Measurements from ENCODE around the gene RPL29.

Gene RPL29

DNA sequence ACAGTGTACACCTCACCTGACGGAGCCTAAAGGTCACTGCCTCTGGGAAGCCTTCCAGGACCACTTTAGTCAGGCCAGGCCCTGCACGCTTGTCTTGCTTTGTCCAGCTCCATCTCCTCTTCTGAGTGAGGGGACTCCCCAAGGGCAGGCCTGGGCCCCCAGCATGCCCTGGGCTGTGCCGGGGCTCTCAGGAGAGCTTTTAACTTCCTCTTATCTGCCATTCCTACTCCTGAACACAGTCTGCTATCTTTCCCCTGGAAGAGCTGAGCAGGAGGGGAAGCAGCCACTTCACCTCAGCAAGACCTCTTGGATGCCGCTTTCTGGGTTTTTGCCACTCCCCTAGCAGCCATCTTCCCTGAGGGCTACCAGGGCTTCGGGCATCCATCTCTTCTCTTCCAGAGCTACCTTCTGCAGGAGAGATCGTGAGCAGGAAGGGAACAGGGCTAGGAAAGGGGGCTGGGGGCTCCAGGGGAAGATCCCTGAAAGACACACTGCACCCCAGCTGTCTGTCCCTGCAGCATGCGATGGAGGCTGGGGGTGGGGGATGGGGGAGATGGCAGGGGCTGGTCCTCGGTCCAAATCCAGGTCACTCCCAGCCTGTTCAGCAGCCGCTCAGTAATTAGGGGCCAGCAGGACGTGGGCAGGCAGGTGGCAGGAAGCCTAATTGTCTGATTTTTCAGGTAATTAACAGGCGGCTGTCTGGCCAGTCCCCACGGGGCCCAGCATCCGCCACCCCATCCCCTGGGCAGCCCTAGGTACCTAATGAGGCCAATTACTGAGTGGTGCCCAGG lies 19.9 kb upstream of the RPL29 start:
- TF ChIP-seq, protein P1, sequence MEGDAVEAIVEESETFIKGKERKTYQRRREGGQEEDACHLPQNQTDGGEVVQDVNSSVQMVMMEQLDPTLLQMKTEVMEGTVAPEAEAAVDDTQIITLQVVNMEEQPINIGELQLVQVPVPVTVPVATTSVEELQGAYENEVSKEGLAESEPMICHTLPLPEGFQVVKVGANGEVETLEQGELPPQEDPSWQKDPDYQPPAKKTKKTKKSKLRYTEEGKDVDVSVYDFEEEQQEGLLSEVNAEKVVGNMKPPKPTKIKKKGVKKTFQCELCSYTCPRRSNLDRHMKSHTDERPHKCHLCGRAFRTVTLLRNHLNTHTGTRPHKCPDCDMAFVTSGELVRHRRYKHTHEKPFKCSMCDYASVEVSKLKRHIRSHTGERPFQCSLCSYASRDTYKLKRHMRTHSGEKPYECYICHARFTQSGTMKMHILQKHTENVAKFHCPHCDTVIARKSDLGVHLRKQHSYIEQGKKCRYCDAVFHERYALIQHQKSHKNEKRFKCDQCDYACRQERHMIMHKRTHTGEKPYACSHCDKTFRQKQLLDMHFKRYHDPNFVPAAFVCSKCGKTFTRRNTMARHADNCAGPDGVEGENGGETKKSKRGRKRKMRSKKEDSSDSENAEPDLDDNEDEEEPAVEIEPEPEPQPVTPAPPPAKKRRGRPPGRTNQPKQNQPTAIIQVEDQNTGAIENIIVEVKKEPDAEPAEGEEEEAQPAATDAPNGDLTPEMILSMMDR (IDR thresholded peaks at IDR 0.05; ENCODE audit: poor library complexity, severe bottlenecking), result no peak
- no peak overlapping the region for H3K27ac ChIP-seq (ENCODE audit: poor library complexity, severe bottlenecking)
- no peaks in the 10 kb centered on the region for H3K9me3 ChIP-seq (ENCODE audit: severe bottlenecking)
- H3K36me3 ChIP-seq (ENCODE audit: low read depth), result no peaks in the 10 kb centered on the region
- no peaks in the 10 kb centered on the region for H3K4me1 ChIP-seq (ENCODE audit: insufficient read depth, poor library complexity, severe bottlenecking)
- ATAC-seq (ENCODE audit: low read depth), result no peak
- H3K27me3 ChIP-seq (ENCODE audit: insufficient read depth, poor library complexity, severe bottlenecking), result no peaks in the 10 kb centered on the region
- no peak overlapping the region for H3K4me3 ChIP-seq (ENCODE audit: severe bottlenecking)
- no peak for DNase-seq (ENCODE audit: low spot score)

DNA sequence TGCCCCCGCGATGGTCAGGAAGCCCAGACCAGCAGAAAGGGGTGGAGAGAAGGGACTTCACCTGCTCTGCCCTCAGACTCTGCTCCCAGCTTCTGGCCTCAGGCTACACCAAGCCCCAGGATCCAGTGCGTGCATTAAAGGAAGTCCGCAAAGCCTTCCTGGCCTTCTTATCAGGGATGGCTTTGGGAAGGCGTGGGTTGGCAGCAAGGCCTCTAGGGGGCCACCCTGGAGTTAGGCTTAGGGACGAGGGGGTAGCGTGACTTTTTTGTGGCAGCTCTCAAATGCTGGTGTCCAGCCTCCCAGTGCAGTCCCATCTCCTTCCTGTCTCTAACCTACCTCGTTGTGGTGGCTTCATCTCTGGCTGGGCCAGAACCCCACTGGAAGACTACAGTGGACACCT lies 18.9 kb upstream of the RPL29 start:
- H3K36me3 ChIP-seq (ENCODE audit: low read depth), result no peaks in the 10 kb centered on the region
- no peak overlapping the region for H3K4me3 ChIP-seq (ENCODE audit: severe bottlenecking)
- H3K27me3 ChIP-seq (ENCODE audit: insufficient read depth, poor library complexity, severe bottlenecking), result no peaks in the 10 kb centered on the region
- H3K27ac ChIP-seq (ENCODE audit: poor library complexity, severe bottlenecking), result no peak overlapping the region
- no peaks in the 10 kb centered on the region for H3K9me3 ChIP-seq (ENCODE audit: severe bottlenecking)
- peak; percentile 24; the same call in 1 of the 3 replicates for ATAC-seq (ENCODE audit: low read depth)
- DNase-seq (ENCODE audit: low spot score), result no peak
- no peaks in the 10 kb centered on the region for H3K4me1 ChIP-seq (ENCODE audit: insufficient read depth, poor library complexity, severe bottlenecking)
- TF ChIP-seq, protein P1 (IDR thresholded peaks at IDR 0.05; ENCODE audit: poor library complexity, severe bottlenecking), result peak; percentile 24

DNA sequence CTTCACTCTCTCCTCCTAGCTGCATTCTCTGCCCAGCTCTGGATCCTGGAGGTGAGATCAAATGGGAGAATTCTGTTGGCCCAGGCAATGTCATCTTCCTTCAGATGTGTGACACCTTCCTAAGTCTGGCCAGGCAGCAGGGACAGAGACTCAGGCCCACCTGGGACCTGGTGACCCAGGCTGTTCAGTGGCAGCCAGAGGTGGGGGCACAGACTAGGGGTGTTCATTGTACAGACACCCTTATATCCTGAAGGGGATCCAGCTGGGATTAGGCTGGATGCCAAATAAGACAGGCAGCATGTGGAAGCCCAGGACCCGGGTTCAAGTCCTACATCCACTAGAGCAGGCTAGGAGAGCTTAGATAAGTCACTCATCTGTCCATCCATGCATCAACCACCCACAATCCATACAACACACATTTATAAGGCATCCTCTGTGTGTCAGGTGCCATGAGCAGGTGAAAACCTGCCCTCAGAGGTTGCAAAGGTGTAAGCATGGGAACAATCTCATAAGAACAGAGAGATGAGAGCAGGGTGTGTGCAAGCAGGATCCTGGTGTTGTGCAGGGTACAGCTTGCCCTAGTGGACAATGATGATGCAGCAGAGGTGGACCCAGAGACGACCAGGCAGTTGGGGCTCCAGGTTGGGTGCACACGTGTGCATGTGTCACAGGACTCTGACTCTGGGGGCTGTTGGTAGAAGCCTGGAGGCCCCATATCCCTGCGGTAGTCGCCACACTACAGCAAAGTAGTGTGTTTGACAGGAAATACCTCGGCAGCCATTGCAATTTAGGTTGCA lies 18.3 kb upstream of the RPL29 start:
- Histone ChIP-seq H3K4me3 (ENCODE audit: severe bottlenecking) (no peak overlapping the region), H3K4me1 (ENCODE audit: insufficient read depth, poor library complexity, severe bottlenecking) (no peaks in the 10 kb centered on the region), H3K27me3 (ENCODE audit: insufficient read depth, poor library complexity, severe bottlenecking) (no peaks in the 10 kb centered on the region), H3K9me3 (ENCODE audit: severe bottlenecking) (no peaks in the 10 kb centered on the region), H3K36me3 (ENCODE audit: low read depth) (no peaks in the 10 kb centered on the region), H3K27ac (ENCODE audit: poor library complexity, severe bottlenecking) (no peak overlapping the region)
- TF ChIP-seq, protein P1 (IDR thresholded peaks at IDR 0.05; ENCODE audit: poor library complexity, severe bottlenecking), result no peak
- DNase-seq (ENCODE audit: low spot score), result no peak
- peak; percentile 33; the same call in 1 of the 3 replicates for ATAC-seq (ENCODE audit: low read depth)

DNA sequence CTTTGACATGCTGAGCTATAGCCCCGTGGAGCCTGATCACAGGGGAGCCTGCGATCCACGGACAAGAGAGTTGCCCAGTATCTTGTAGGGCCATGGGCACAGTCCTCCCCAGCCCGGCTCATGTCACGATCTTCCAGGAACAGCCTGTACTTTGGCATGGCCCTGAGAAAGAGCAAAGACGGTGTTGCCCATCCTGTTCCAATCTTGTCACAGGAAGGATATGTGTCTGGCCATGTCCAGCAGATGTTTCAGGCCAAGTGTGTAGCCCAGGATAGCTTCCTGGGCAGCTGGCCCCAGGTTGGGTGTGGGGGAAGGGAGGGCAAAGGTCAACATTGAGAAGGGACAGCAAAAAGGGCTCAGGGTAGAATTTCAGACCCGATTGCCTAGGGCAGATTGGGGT lies 17.0 kb upstream of the RPL29 start:
- Histone ChIP-seq H3K27me3 (ENCODE audit: insufficient read depth, poor library complexity, severe bottlenecking) (no peaks in the 10 kb centered on the region), H3K36me3 (ENCODE audit: low read depth) (no peaks in the 10 kb centered on the region), H3K4me3 (ENCODE audit: severe bottlenecking) (no peak overlapping the region), H3K27ac (ENCODE audit: poor library complexity, severe bottlenecking) (no peak overlapping the region), H3K9me3 (ENCODE audit: severe bottlenecking) (no peaks in the 10 kb centered on the region), H3K4me1 (ENCODE audit: insufficient read depth, poor library complexity, severe bottlenecking) (no peaks in the 10 kb centered on the region)
- DNase-seq (ENCODE audit: low spot score) (no peak), ATAC-seq (ENCODE audit: low read depth) (no peak)
- TF ChIP-seq, protein P1 (IDR thresholded peaks at IDR 0.05; ENCODE audit: poor library complexity, severe bottlenecking), result no peak
